NCI-H2196 treated with DMSO at 0.1 percent for 48 hours (cell line): ENCODE results near the gene FOXP1.

Source experiments
- DNase-seq: peaks from one replicate; lab custom pipeline; 2025; ENCODE audit not compliant: unreplicated experiment; lab: John Stamatoyannopoulos, UW

The FOXP1 gene

DNA sequence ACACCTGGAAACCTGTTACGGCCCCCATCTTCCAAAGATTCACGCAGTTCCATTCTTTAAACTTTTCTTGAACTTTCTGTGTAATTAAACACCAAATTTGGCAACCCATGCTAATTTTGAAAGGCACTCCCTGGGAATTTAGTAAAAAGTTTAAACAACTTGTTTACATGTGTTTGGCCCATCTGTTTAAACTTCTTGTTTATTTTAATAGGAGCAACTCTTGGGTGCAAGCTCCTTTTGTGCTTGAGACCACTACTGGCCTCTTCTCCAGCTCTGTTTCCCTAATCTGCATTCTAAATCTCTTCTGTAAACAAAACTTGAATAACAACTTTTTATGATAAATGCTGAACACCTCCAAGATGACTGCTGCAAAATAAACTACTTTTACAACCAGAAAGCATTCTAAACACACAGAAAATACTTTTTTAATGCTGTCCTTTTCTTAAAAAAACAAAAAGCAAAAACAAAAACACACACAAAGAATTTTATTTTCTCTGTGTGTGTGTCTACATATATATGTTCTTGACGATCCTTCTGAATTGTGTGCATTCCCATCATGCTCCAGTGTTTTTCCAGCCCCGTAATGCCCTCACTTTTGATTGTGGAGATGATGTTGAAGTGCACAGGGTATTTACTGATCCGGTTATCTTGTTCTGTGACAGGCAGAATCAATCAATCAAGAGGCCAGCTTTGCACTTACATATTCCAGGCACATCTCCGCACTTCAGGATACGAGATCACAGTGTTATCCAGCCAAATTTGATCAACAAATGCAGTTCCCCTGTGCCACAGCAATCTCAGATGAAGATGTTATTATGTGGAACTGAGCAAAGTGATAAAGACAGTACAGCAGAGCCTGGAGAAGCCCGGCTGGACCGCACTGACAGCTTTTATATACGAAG lies 416.9 kb downstream of the FOXP1 start:
- no peak for DNase-seq

DNA sequence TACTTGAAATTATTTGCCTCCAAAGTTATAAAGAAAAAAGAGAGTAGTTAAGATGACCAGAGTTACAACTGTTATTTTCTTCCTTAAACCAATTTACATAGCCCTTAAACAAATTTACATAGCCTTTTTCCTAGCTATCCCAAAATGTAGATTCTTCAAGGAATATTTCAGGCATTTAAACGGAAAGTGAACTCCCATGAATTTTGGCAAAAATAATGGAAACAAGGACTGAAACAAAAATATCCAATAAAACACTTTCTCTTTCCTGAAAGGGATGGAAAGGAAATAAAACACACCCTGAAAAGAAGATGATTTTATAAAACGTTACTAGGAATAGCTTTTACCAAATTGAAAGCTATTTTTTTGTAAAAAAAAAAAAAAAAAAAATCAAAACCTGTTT lies 418.6 kb downstream of the FOXP1 start:
- no peak for DNase-seq

- DNase-seq = no peak
Observed at GRCh38 chr3:71163198-71163918, 420.2 kb downstream of the FOXP1 start.

DNA sequence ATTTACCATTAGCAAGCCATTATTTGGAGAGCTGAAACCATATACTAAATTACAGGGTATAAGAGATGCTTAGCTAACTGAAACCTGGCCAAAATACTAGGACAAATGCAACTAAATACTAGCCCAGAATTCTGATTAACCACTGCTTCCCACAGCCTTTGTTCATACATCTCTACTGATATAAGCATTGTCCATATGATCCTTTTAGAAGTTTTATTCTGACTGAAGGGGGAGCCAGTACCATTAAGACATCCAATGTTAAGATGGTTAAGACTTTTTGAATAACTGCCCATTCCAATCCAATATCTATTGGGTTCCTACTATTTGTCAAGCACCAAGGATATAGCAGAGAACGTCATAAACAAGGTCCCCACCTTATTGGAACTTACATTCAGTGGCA lies 421.3 kb downstream of the FOXP1 start:
- no peak for DNase-seq

GRCh38 chr3:71160785-71161546 lies 422.6 kb downstream of the FOXP1 start:
- DNase-seq = no peak

- no peak for DNase-seq
Observed at GRCh38 chr3:71156062-71156665, 427.4 kb downstream of the FOXP1 start.

- DNase-seq = no peak
Observed at GRCh38 chr3:71154846-71155245, 428.7 kb downstream of the FOXP1 start.

DNA sequence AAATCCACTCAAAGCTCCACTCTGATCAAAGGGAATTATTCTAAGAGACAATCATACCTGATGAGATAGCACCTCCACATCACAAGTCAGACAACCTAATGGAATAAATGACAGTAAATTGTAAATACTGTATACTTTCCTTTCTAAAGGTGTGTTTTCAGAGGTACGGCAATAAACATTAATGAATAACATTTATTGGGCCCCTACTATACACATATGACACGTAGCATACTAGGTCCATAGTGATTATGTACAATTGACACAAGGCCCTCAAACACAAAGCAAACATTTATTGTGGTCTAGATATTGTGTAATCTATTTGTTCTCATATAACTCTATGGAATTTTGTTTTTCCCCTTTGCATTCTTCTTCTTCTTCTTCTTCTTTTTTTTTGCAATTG lies 429.8 kb downstream of the FOXP1 start:
- no peak for DNase-seq

- DNase-seq = no peak
Observed at GRCh38 chr3:71152892-71153265, 430.6 kb downstream of the FOXP1 start.

- DNase-seq = no peak
Observed at GRCh38 chr3:71152039-71152891, 431.3 kb downstream of the FOXP1 start.

- no peak for DNase-seq
Observed at GRCh38 chr3:71149959-71150954, 433.3 kb downstream of the FOXP1 start.

DNA sequence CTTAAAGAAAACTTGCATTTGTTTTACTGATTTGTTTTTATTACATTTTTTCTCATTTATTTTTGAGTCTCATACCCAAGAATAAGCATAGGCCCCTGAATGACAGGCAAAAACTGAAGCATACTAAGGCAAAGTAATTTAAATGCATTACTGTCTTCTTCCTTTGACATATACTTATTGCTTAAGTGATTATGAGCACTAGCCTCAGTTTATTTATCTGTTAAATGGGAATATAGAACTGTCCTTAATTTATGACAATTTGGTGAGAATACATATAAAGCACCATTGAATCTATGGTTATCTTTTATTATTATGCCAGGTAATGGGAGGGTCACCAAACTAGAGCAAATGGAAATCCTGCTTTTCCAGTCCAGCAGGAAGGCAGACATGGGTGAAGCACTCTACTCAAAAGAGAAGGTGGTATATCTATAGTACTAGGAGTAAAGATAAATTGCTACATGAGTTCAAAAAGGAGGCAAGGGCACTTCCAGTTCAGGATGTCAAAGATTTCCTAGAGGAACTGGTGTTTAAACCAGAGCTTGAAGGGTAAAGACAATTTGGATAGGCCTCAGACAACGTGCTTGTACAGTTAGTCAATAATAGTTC lies 435.0 kb downstream of the FOXP1 start:
- DNase-seq = no peak

GRCh38 chr3:71146673-71147072 lies 436.9 kb downstream of the FOXP1 start:
- no peak for DNase-seq

- DNase-seq = no peak
Observed at GRCh38 chr3:71145954-71146353, 437.6 kb downstream of the FOXP1 start.

DNA sequence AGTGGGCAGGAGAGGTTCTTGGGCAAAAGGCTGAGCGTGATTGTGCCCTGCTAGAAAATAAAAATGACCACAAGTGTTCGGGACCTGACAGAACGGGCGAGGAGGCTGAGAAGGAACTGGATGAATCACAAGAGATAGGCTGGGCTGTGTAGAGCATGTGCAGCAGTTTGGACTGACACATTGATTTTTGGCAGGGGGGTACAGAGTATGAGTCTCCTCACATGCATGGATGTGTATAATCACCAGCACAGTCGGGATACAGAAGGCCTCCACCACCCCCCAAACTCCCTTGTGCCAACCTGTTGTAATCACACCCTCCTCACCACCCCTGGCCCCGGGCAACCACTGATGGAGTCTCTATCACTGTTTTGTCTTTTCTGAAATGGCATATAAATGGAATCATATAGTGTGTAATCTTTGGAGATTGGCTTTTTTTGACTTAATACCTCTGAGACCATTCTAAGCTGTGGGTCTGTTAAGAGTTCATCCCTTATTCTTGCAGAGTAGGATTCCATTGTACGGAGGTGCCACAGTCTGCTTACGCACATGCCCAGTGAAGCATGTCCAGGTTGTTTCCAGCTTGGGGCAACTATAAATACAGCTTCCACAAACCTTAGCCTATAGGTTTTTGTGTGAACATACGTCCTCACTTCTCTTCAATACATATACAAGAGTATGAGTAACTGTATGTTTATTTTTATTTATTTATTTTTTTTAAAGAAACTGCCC lies 438.8 kb downstream of the FOXP1 start:
- no peak for DNase-seq

GRCh38 chr3:71143493-71143892 lies 440.0 kb downstream of the FOXP1 start:
- DNase-seq = no peak

- DNase-seq = no peak
Observed at GRCh38 chr3:71142441-71143161, 440.9 kb downstream of the FOXP1 start.
